Fibroblast of pulmonary artery (primary cell): ENCODE data around the gene SREBF1.

Experiments used
- DNase-seq: peaks from one replicate; pipeline ENCODE4 v3.0.0-alpha.2; 2010; ENCODE audit warnings: low read depth
- H3K4me3 ChIP-seq: replicated peaks from 2 replicates; pipeline ENCODE4 v1.5.1; 2011; ENCODE audit warnings: low read depth, mild to moderate bottlenecking, control low read depth, low read length, moderate library complexity
- CTCF ChIP-seq: IDR thresholded peaks from 2 replicates; pipeline ENCODE4 v1.5.1; 2011; ENCODE audit warnings: mild to moderate bottlenecking, control low read depth, low read length, inconsistent platforms; ENCODE audit errors: missing control alignments

The SREBF1 gene

GRCh38 chr17:17831208-17832031 is 5.4 kb downstream of the SREBF1 start:
- H3K4me3 ChIP-seq, result no peak overlapping the region
- no peak for DNase-seq
- TF ChIP-seq CTCF, result no peak

- TF ChIP-seq CTCF, result no peak
- DNase-seq, result no peak
- no peak overlapping the region for H3K4me3 ChIP-seq
Measured at GRCh38 chr17:17830740-17831207, 6.0 kb downstream of the SREBF1 start.

GRCh38 chr17:17830269-17830567 is 6.6 kb downstream of the SREBF1 start:
- DNase-seq, result no peak
- no peak for TF ChIP-seq CTCF
- H3K4me3 ChIP-seq, result no peak overlapping the region

- DNase-seq, result no peak
- H3K4me3 ChIP-seq, result no peak overlapping the region
- no peak for TF ChIP-seq CTCF
Measured at GRCh38 chr17:17827826-17828621, 8.8 kb downstream of the SREBF1 start.

GRCh38 chr17:17826942-17827785 is 9.6 kb downstream of the SREBF1 start:
- DNase-seq, result no peak
- no peak for TF ChIP-seq CTCF
- no peak overlapping the region for H3K4me3 ChIP-seq

GRCh38 chr17:17826342-17826713 is 10.5 kb downstream of the SREBF1 start:
- H3K4me3 ChIP-seq, result no peak overlapping the region
- TF ChIP-seq CTCF, result no peak
- no peak for DNase-seq
